ENCODE results near the gene UBR4.
"Not testable (repeated sequence)": the region's sequence is repeated elsewhere in the genome, so short reads cannot be mapped to it uniquely, and the experiment has no call there.

DNA sequence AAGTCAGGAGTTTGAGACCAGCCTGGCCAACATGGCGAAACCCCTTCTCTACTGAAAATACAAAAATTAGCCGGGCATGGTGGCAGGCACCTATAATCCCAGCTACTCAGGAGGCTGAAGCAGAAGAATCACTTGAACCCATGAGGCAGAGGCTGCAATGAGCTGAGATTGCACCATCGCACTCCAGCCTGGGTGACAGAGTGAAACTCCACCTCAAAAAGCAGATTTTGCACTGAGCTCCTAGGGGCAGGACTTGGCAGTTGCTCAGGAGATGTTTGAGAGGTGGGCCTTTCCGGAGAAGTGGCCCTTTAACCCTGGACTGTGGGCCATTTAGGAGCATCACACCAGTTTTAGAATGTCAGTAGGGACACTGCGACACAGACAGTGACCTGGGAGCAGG lies 46.2 kb upstream of the UBR4 start:
- not testable (repeated sequence) for TF ChIP-seq CTCF, POLR2A (IDR thresholded peaks at IDR 0.05)
